Fibroblast of skin of abdomen (primary cell): ENCODE results near the gene GAGE12G. TPM values are rescaled to one million over a fixed set of nuclear protein-coding genes. Genes with fewer than 3 reads are reported as not detected.
"Not testable (repeated sequence)": the region's sequence is repeated elsewhere in the genome, so short reads cannot be mapped to it uniquely, and the experiment has no call there.

Experiments
- DNase-seq: peaks from one replicate; pipeline ENCODE4 v3.0.0-alpha.2; 2013
- polyA plus RNA-seq, 2 experiments: library from polyadenylated mRNA; unstranded; fragments of 120-200 nt; gene quantifications; one replicate each; pipeline ENCODE4 v1.2.1, GENCODE V29; 2013; ENCODE audit not compliant: insufficient read length in 2 of 2

Gene GAGE12G
- not detected for polyA plus RNA-seq (2013, experiment 1 of 2; ENCODE audit: insufficient read length)
- not detected for polyA plus RNA-seq (2013, experiment 2 of 2; ENCODE audit: insufficient read length)

DNA sequence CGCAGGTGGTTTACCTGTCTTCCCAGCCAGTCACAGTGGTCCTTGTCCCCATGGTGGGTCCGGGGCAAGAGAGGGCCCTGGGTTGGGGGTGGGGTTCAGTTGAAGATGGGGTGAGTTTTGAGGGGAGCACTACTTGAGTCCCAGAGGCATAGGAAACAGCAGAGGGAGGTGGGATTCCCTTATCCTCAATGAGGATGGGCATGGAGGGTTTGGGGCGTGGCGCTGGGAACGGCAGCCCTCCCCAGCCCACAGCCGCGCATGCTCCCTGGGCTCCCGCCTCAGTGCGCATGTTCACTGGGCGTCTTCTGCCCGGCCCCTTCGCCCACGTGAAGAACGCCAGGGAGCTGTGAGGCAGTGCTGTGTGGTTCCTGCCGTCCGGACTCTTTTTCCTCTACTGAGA, at the start of gene GAGE12G:
Gene GAGE12G (plus strand): TSS at position 301 of the 400 bp plus-strand sequence. CDS start 1,155 bp downstream, outside the sequence.
- DNase-seq: not testable (repeated sequence)

DNA sequence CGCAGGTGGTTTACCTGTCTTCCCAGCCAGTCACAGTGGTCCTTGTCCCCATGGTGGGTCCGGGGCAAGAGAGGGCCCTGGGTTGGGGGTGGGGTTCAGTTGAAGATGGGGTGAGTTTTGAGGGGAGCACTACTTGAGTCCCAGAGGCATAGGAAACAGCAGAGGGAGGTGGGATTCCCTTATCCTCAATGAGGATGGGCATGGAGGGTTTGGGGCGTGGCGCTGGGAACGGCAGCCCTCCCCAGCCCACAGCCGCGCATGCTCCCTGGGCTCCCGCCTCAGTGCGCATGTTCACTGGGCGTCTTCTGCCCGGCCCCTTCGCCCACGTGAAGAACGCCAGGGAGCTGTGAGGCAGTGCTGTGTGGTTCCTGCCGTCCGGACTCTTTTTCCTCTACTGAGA, 38.3 kb upstream of the GAGE12G start, which contains the start of gene GAGE12C:
Gene GAGE12C (plus strand): TSS at position 301 of the 400 bp plus-strand sequence. CDS start 1,155 bp downstream, outside the sequence.
- not testable (repeated sequence) for DNase-seq

- DNase-seq: not testable (repeated sequence)
Observed at GRCh38 chrX:49541433-49541832, 28.8 kb upstream of the GAGE12G start, which contains the start of gene GAGE12D. TSS of gene GAGE12D (plus strand) at chrX:49541733. CDS start at chrX:49542888, 1,155 bp downstream.

GRCh38 chrX:49550989-49551388, 19.2 kb upstream of the GAGE12G start, which contains the start of gene GAGE12E:
TSS of gene GAGE12E (plus strand) at chrX:49551289. CDS start at chrX:49552444, 1,155 bp downstream.
- DNase-seq: not testable (repeated sequence)

GRCh38 chrX:49560542-49560941, 9.7 kb upstream of the GAGE12G start, which contains the start of gene GAGE12F:
TSS of gene GAGE12F (plus strand) at chrX:49560842. CDS start at chrX:49561997, 1,155 bp downstream.
- not testable (repeated sequence) for DNase-seq

GRCh38 chrX:49568728-49569127, 1.5 kb upstream of the GAGE12G start:
- DNase-seq: not testable (repeated sequence)

GRCh38 chrX:49569152-49569551, 1.0 kb upstream of the GAGE12G start:
- not testable (repeated sequence) for DNase-seq

DNA sequence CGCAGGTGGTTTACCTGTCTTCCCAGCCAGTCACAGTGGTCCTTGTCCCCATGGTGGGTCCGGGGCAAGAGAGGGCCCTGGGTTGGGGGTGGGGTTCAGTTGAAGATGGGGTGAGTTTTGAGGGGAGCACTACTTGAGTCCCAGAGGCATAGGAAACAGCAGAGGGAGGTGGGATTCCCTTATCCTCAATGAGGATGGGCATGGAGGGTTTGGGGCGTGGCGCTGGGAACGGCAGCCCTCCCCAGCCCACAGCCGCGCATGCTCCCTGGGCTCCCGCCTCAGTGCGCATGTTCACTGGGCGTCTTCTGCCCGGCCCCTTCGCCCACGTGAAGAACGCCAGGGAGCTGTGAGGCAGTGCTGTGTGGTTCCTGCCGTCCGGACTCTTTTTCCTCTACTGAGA, 9.4 kb downstream of the GAGE12G start, which contains the start of gene GAGE12H:
Gene GAGE12H (plus strand): TSS at position 301 of the 400 bp plus-strand sequence. CDS start 1,155 bp downstream, outside the sequence.
- not testable (repeated sequence) for DNase-seq

GRCh38 chrX:49589196-49589595, 19.0 kb downstream of the GAGE12G start, which contains the start of gene GAGE2A:
TSS of gene GAGE2A (plus strand) at chrX:49589496. CDS start at chrX:49590651, 1,155 bp downstream.
- not testable (repeated sequence) for DNase-seq

- DNase-seq: not testable (repeated sequence)
Observed at GRCh38 chrX:49589769-49590478, 19.7 kb downstream of the GAGE12G start.

- DNase-seq: not testable (repeated sequence)
Observed at GRCh38 chrX:49590488-49590887, 20.3 kb downstream of the GAGE12G start.

GRCh38 chrX:49598720-49599119, 28.5 kb downstream of the GAGE12G start, which contains the start of gene GAGE1:
TSS of gene GAGE1 (plus strand) at chrX:49599020. CDS start at chrX:49600175, 1,155 bp downstream.
- not testable (repeated sequence) for DNase-seq

- no peak for DNase-seq
Observed at GRCh38 chrX:49610718-49611310, 40.6 kb downstream of the GAGE12G start.

DNA sequence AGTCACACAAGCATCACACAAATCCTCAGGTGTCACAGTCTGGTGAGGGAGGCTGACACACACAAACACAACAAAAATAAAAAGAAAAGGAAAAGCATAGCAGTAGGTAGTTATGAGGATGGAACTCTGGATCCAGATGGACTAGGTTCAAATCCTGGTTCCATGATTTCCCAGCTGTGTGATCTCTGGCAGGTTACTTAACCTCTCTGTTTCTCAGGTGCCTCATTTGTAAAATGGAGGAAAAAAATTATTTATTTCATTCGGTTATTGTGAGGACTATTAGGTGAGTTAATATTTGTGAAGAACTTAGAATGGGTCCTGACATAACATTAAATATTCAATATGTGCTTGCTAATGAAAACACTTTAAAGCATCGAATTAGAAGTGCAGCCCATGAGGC, 48.4 kb downstream of the GAGE12G start:
- no peak for DNase-seq
